K562 (cell line): Measurements from ENCODE around the gene ZP3. TPM values are rescaled to one million over a fixed set of nuclear protein-coding genes. Genes with fewer than 3 reads are reported as not detected.

Experiments
- ATAC-seq: fragments of 200-7000 bp; cut with Tn5 transposase; 3 replicates; pipeline ENCODE4 v1.9.1; 2020; ENCODE audit warnings: moderate library complexity
- BruUV-seq: library from RNA; stranded (reverse); fragments of 400-500 nt; replicated peaks from 2 replicates; lab custom pipeline; 2021; lab: Mats Ljungman, UMichigan
- CTCF ChIA-PET: fragments of 300-600 bp; formaldehyde crosslinking; extraction: SDS; loops from one replicate; lab custom pipeline; 2021; ENCODE audit warnings: low intra/inter-chr PET ratio; lab: Yijun Ruan, JAX
- POLR2A ChIA-PET: fragments of 300-600, 350-650 bp; sonication (Branson Sonifier 250); formaldehyde crosslinking; extraction: SDS; loops from one replicate; lab custom pipeline; 2021; ENCODE audit warnings: antibody characterized with exemption, inconsistent platforms; lab: Yijun Ruan, JAX
- DNase-seq, 4 experiments: peaks; one replicate each; pipeline versions ENCODE4 v3.0.0 to v3.0.0-alpha.2; 2011 to 2018; ENCODE audit warnings: low spot score in 3 of 4, mixed read lengths in 3 of 4; ENCODE audit errors: extremely low read depth in 1 of 4
- FAIRE-seq: peaks from 2 replicates; lab custom pipeline; 2011; peaks lifted over from hg19 to GRCh38; lab: Jason Lieb, UNC
- H2AFZ ChIP-seq: 2 replicates; pipeline ENCODE4 v1.6.0; 2011; ENCODE audit warnings: low read depth, low read length, control low read depth, inconsistent platforms
- H3K27ac ChIP-seq: fragments of 200-600 bp; 3 replicates; pipeline ENCODE4 v1.8.0; 2011; ENCODE audit warnings: low read depth, mild to moderate bottlenecking, control low read depth, inconsistent platforms, low read length, moderate library complexity, mixed read lengths; ENCODE audit errors: extremely low read depth
- H3K27me3 ChIP-seq, 2 experiments: fragments of 300-600 bp in 1 of 2; 2 replicates in 1 of 2; 3 replicates in 1 of 2; pipeline versions ENCODE4 v1.6.0 to v1.8.0; 2011; ENCODE audit warnings: inconsistent platforms in 2 of 2, low read length in 2 of 2, mild to moderate bottlenecking in 1 of 2, mixed read lengths in 1 of 2, moderate library complexity in 1 of 2; ENCODE audit not compliant: control insufficient read depth in 2 of 2, insufficient read depth in 2 of 2
- H3K36me3 ChIP-seq: fragments of 300-600 bp; 3 replicates; pipeline ENCODE4 v1.8.0; 2011; ENCODE audit warnings: mild to moderate bottlenecking, low read length, inconsistent platforms; ENCODE audit not compliant: control insufficient read depth, insufficient read depth
- H3K4me1 ChIP-seq, 2 experiments: fragments of 200-600 bp in 1 of 2; replicated peaks in 1 of 2; 2 replicates in 1 of 2; 3 replicates in 1 of 2; pipeline versions ENCODE4 v1.5.1 to v1.8.0; 2011; ENCODE audit warnings: inconsistent platforms in 2 of 2, low read length in 2 of 2, mild to moderate bottlenecking in 1 of 2, mixed read lengths in 1 of 2, moderate library complexity in 1 of 2; ENCODE audit not compliant: control insufficient read depth in 2 of 2, insufficient read depth in 2 of 2
- H3K4me2 ChIP-seq: 2 replicates; pipeline ENCODE4 v1.6.1; 2011; ENCODE audit warnings: low read length, control low read depth, inconsistent platforms, mixed read lengths; ENCODE audit not compliant: insufficient read depth
- H3K4me3 ChIP-seq: fragments of 200-600 bp; sonication (generic), shearing (Covaris generic); 2 replicates; pipeline ENCODE4 v1.5.1; 2016; ENCODE audit warnings: control low read depth, inconsistent platforms
- H3K79me2 ChIP-seq: fragments of 200-600 bp; 3 replicates; pipeline ENCODE4 v1.8.0; 2011; ENCODE audit warnings: low read length, inconsistent platforms; ENCODE audit not compliant: control insufficient read depth, insufficient read depth
- H3K9ac ChIP-seq, 2 experiments: 2 replicates each; pipeline versions ENCODE4 v1.6.0 to v1.6.1; 2011; ENCODE audit warnings: low read depth in 2 of 2, low read length in 2 of 2, control low read depth in 1 of 2, inconsistent platforms in 1 of 2, mild to moderate bottlenecking in 1 of 2, mixed read lengths in 1 of 2; ENCODE audit not compliant: insufficient read depth in 1 of 2
- H3K9me1 ChIP-seq: one replicate; pipeline ENCODE4 v1.6.0; 2011; ENCODE audit warnings: inconsistent platforms, mild to moderate bottlenecking, low read length, moderate library complexity; ENCODE audit not compliant: control insufficient read depth, insufficient read depth
- H3K9me3 ChIP-seq: replicated peaks from 2 replicates; pipeline ENCODE4 v1.5.1; 2011; ENCODE audit warnings: low read depth, low read length, inconsistent platforms; ENCODE audit not compliant: control insufficient read depth, insufficient read depth
- H4K20me1 ChIP-seq: replicated peaks from 2 replicates; pipeline ENCODE4 v1.6.1; 2011; ENCODE audit warnings: low read length, inconsistent platforms, mixed read lengths; ENCODE audit not compliant: control insufficient read depth, insufficient read depth
- CTCF ChIP-seq, 3 experiments: IDR thresholded peaks in 2 of 3; conservative IDR thresholded peaks in 1 of 3; 2 replicates each; pipeline ENCODE4 v1.5.1; 2011 to 2012; ENCODE audit warnings: low read length in 3 of 3, mild to moderate bottlenecking in 3 of 3, control low read depth in 2 of 3, improper control_type of control experiment in 1 of 3, inconsistent platforms in 1 of 3, low read depth in 1 of 3, mixed read lengths in 1 of 3, moderate library complexity in 1 of 3; ENCODE audit not compliant: insufficient read depth in 2 of 3
- DNMT1 ChIP-seq: fragments of 450-650 bp; IDR thresholded peaks from 2 replicates; pipeline ENCODE4 v1.6.1; 2016; ENCODE audit warnings: antibody characterized with exemption, mild to moderate bottlenecking
- ETS2 ChIP-seq: IDR thresholded peaks from 2 replicates; pipeline ENCODE4 v1.6.1; 2016; ENCODE audit warnings: borderline replicate concordance, missing genetic modification characterization, mild to moderate bottlenecking, moderate library complexity, missing compliant biosample characterization; ENCODE audit not compliant: poor library complexity, severe bottlenecking
- MAFK ChIP-seq: IDR thresholded peaks from 2 replicates; pipeline ENCODE4 v1.6.1; 2011; ENCODE audit warnings: low read length, improper control_type of control experiment
- MEIS2 ChIP-seq: fragments of 450-650 bp; IDR thresholded peaks from 2 replicates; pipeline ENCODE4 v1.6.1; 2014; ENCODE audit warnings: mild to moderate bottlenecking; ENCODE audit not compliant: partially characterized antibody
- NKRF ChIP-seq: fragments of 450-650 bp; IDR thresholded peaks from 2 replicates; pipeline ENCODE4 v1.6.1; 2016; ENCODE audit warnings: borderline replicate concordance
- RAD21 ChIP-seq, 2 experiments: fragments of 250-450 bp in 1 of 2; fragments of 450-650 bp in 1 of 2; sonication (Bioruptor Pico) in 1 of 2; formaldehyde crosslinking in 1 of 2; IDR thresholded peaks in 1 of 2; conservative IDR thresholded peaks in 1 of 2; 2 replicates each; pipeline versions ENCODE4 v1.4.0 to v1.8.0; 2020 to 2022; ENCODE audit warnings: mild to moderate bottlenecking in 2 of 2, moderate library complexity in 1 of 2
- RBM25 ChIP-seq: fragments of 200-400 bp; formaldehyde crosslinking; IDR thresholded peaks from 2 replicates; pipeline ENCODE4 v1.6.1; 2018; ENCODE audit warnings: low read length, low read depth, moderate library complexity; ENCODE audit not compliant: severe bottlenecking
- SMC3 ChIP-seq: conservative IDR thresholded peaks from 2 replicates; pipeline ENCODE4 v1.6.1; 2011; ENCODE audit warnings: low read depth, low read length, improper control_type of control experiment; ENCODE audit not compliant: insufficient read depth
- TEAD4 ChIP-seq, 2 experiments: sonication (generic) in 1 of 2; formaldehyde crosslinking in 1 of 2; IDR thresholded peaks; 2 replicates each; pipeline versions ENCODE4 v1.6.1 to v1.8.0; 2012 to 2022; ENCODE audit warnings: borderline replicate concordance in 1 of 2, inconsistent platforms in 1 of 2, low read length in 1 of 2, mild to moderate bottlenecking in 1 of 2, missing genetic modification reagents in 1 of 2
- ZC3H11A ChIP-seq: IDR thresholded peaks from 2 replicates; pipeline ENCODE4 v1.6.1; 2012; ENCODE audit warnings: low read depth, low read length, improper control_type of control experiment
- WGBS: fragments of 100-300 bp; shearing (Covaris generic); methylation state at CpG from one replicate; pipeline ENCODE4 v1.1.6; 2016; ENCODE audit warnings: low coverage, mixed read lengths; ENCODE audit not compliant: insufficient coverage; ENCODE audit errors: missing lambda C conversion rate; 5-methylcytosine and 5-hydroxymethylcytosine counted together
- in situ Hi-C: fragments of 300-500 bp; cut with MboI; formaldehyde crosslinking; loops from 4 replicates; pipeline ENCODE4 v1.15.0; 2018; ENCODE audit warnings: inconsistent platforms, mixed read lengths
- intact Hi-C: fragments of 100-400 bp; cut with micrococcal nuclease; formaldehyde crosslinking; loops from 2 replicates; pipeline ENCODE4 v1.14.2; 2022
- polyA plus RNA-seq, 8 experiments: library from polyadenylated mRNA; depleted of rRNA in 4 of 8; stranded (reverse) in 5 of 8; unstranded in 3 of 8; fragments of >200 nt; fragmentation: Nextera tagmentation in 2 of 8; fragmentation: Illumina TruSeq in 1 of 8; extraction: Ambion mirVana in 2 of 8; extraction: Trizol in 1 of 8; gene quantifications; 2 replicates each; pipeline versions ENCODE4 v1.2.1 to v1.2.3, GENCODE V29; 2011 to 2014; ENCODE audit warnings: inconsistent platforms in 1 of 8, missing spikeins in 1 of 8
- total RNA-seq, 7 experiments: library from RNA; depleted of rRNA in 6 of 7; stranded (reverse); fragments of >200 nt in 6 of 7; fragmentation: Illumina TruSeq in 2 of 7; extraction: Trizol in 2 of 7; gene quantifications; 2 replicates each; pipeline versions ENCODE4 v1.2.1 to v1.2.3, GENCODE V29; 2011 to 2021; ENCODE audit warnings: low replicate concordance in 1 of 7
- TF ChIP-seq, protein P1 (sequence below), 2 experiments: IDR thresholded peaks in 1 of 2; conservative IDR thresholded peaks in 1 of 2; 2 replicates each; pipeline ENCODE4 v1.6.1; 2016; ENCODE audit warnings: low read depth in 2 of 2, mild to moderate bottlenecking in 1 of 2, missing compliant biosample characterization in 1 of 2, missing genetic modification characterization in 1 of 2, moderate library complexity in 1 of 2
- TF ChIP-seq, protein P2 (sequence below): fragments of 250-450 bp; sonication (Bioruptor Pico); IDR thresholded peaks from 2 replicates; pipeline ENCODE4 v1.9.0; 2021; ENCODE audit warnings: mild to moderate bottlenecking

Gene ZP3
- total and polyA plus RNA-seq, 9 of the 15 experiments (the other 6 are each of a cell fraction or from before 2014, with no cell fraction given), result 1.4 to 3.8 (median 2.4) TPM

GRCh38 chr7:76380623-76380966 is 44.2 kb upstream of the ZP3 start (continued):
- TF ChIP-seq, protein P1, sequence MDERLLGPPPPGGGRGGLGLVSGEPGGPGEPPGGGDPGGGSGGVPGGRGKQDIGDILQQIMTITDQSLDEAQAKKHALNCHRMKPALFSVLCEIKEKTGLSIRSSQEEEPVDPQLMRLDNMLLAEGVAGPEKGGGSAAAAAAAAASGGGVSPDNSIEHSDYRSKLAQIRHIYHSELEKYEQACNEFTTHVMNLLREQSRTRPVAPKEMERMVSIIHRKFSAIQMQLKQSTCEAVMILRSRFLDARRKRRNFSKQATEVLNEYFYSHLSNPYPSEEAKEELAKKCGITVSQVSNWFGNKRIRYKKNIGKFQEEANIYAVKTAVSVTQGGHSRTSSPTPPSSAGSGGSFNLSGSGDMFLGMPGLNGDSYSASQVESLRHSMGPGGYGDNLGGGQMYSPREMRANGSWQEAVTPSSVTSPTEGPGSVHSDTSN (CRISPR knock-in tag; IDR thresholded peaks at IDR 0.05; ENCODE audit: low read depth), result no peak
- TF ChIP-seq, protein P1 (tag; conservative IDR thresholded peaks at IDR 0.05; ENCODE audit: low read depth), result no peak
- peak; percentile 9 for TF ChIP-seq RBM25
- TF ChIP-seq ZC3H11A, result no peak
- TF ChIP-seq DNMT1, result no peak
- no peak for TF ChIP-seq NKRF
- no peak for TF ChIP-seq MEIS2

GRCh38 chr7:76381814-76382213 is 42.9 kb upstream of the ZP3 start:
- intact Hi-C loops, result no loop called here
- no peaks in the 10 kb centered on the region for H3K36me3 ChIP-seq
- H4K20me1 ChIP-seq, result no peaks in the 10 kb centered on the region
- ChIA-PET POLR2A (no interaction called here), CTCF (no interaction called here)
- no peak overlapping the region for H3K9ac ChIP-seq
- H3K4me1 ChIP-seq, result peaks cover 28 to 39% of the 10 kb centered on the region in 2 experiments
- H2AFZ ChIP-seq, result no peak overlapping the region; the same call in 1 of the 2 replicates
- ATAC-seq (no peak), FAIRE-seq (no peak), DNase-seq (no peak)
- H3K4me2 ChIP-seq, result no peak overlapping the region
- no TSS peak for BruUV-seq
- no peaks in the 10 kb centered on the region for H3K27me3 ChIP-seq
- no peaks in the 10 kb centered on the region for H3K9me1 ChIP-seq
- no peak overlapping the region for H3K4me3 ChIP-seq
- no peaks in the 10 kb centered on the region for H3K9me3 ChIP-seq
- WGBS, result 92% methylated on average over 7 of the region's 7 CpGs
- no peak overlapping the region for H3K27ac ChIP-seq
- in situ Hi-C loops, result no loop called here
- no peaks in the 10 kb centered on the region for H3K79me2 ChIP-seq
- TF ChIP-seq TEAD4 (IDR thresholded peaks at IDR 0.05; ENCODE audit: low read length) (peak; percentile 54), TEAD4 (CRISPR knock-in tag; IDR thresholded peaks at IDR 0.05; ENCODE audit: borderline replicate concordance) (no peak), MAFK (no peak), SMC3 (no peak), RAD21 (CRISPR knock-in tag; conservative IDR thresholded peaks at IDR 0.05 in 1 of 2, IDR thresholded peaks at IDR 0.05 in 1 of 2) (no peak), ETS2 (no peak), RBM25 (peak; percentile 81), CTCF (IDR thresholded peaks at IDR 0.05 in 2 of 3, conservative IDR thresholded peaks at IDR 0.05 in 1 of 3; ENCODE audit: insufficient read depth in 2 of 3, low read depth in 1 of 3, low read length in 3 of 3) (0 out of 6 replicates have a peak, but pooled peaks of 1 of the 3 experiments have one; percentile 3)
- TF ChIP-seq, protein P2, sequence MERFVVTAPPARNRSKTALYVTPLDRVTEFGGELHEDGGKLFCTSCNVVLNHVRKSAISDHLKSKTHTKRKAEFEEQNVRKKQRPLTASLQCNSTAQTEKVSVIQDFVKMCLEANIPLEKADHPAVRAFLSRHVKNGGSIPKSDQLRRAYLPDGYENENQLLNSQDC (CRISPR knock-in tag), result no peak
